NT2/D1 (cell line): ENCODE measurements around the gene CHST12.

Experiments used
- SUZ12 ChIP-seq: IDR thresholded peaks from 2 replicates; pipeline ENCODE4 v1.6.1; 2011; ENCODE audit not compliant: insufficient read length, insufficient read depth; ENCODE audit errors: extremely low read depth
- YY1 ChIP-seq: IDR thresholded peaks from 2 replicates; pipeline ENCODE4 v1.6.1; 2011; ENCODE audit not compliant: insufficient read length, insufficient read depth

GRCh38 chr7:2403718-2404648 is 572 bp downstream of the CHST12 start:
- TF ChIP-seq SUZ12 (no peak), YY1 (no peak)
